ENCODE results near the gene MFSD6L.
A peak's percentile ranks its signal among the peaks of the same experiment; 100 is the strongest.

The MFSD6L gene

DNA sequence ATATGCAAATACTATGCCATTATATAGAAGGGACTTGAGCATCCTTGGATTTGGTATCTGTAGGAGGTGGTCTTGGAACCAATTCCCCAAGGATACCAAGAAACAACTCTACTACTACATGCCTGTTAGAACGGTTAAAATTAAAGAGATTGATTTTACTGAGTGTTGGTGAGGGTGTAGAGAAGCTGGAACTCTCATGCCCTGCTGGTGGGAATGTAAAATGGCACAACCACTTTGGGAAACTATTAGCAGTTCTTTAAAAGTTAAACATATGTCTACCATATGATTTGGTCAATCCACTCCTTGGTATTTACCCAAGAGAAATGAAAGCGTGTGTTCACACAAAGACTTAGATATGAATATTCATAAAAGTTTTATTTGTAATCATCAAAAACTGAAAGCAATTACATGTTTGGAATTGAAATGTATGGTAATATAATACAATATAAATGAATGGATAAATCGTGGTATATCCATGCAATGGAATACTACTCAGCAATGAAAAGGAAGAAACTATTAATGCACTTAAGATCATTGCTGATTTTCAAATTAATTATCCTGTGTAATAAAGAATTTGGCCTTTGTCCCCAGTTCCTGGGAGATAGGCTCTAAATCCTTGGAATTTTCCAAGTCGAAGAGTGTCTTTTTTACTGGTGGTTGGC is 7.8 kb downstream of the MFSD6L start:
- DNase-seq: no peak

DNA sequence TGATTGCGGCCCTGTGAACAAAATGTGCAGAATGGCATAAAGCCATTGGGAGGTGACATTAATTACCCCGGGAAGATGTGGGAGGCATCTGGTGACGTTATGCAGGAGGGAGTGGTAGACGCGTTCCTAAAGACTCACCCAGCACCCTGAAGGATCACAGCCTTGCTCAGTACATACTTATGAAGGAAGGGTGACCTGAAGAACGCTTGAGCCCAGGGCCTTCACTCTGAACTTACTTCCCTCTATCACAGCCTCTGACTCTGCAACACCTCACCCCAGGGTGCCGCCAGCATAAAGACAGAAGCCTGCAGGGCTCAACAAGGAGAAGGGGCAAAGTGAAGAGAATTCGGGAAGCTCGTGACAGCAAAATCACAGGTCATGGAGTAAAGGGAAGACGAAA is 9.4 kb downstream of the MFSD6L start:
- no peak for DNase-seq

DNA sequence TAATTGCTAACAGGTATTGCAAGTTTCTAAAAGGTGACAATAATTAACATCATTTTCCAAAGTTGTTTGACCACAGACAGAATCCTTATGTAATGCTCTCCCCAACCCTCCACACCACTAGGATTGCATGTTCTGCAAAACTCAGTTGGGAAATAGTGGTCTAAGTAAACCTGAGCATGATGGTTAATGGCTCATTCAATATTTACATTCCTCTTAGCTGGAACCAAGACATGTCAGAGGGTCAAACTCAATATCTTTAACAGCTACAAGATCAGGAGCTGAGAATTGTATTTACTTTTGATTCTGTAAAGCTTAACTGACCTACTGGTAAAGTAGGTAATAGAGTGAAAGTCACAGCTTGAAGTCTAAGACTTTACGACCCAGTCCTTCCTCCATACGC is 10.2 kb downstream of the MFSD6L start:
- no peak for DNase-seq

DNA sequence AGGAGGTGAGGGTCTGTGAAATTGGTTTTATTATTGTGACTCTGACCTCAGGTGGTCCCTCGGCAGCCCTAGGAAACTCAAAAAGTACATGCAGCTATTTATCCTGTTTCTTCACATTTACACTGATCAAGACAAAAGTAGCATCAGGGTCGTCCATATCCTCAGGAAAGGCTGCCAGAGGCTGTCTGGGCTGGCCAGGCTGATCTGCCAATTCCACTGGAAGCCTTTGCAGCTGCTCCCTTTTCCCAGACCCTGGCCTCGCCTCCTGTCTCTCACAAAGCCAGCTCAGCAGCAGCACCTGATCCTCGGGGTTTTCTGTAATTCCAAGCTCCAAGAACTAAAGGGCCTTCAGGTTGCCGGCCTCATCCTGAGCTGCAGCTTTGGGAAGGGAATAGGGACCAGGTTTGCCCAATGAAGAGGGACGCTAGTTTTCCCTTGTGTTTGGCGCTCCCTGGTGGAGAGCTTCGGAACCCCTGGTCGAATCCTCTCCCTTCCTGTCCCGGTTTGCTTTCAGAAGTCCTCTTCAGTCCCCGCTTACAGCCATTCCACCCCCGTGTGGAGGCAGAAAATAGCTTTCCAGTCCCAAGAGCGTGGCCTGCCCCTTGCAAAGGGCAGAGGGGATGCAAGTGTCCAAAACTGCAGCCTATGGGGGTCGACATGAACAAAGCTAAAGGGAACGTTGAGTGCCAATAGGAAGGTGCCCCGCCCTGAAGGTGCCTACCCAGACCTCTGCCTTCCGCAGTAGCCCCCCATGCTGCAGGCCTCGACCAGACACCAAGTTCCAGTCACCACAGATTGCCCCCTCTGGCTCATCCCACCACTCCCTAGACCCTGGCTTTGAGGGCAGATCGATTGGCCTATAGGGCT is 13.4 kb downstream of the MFSD6L start:
- DNase-seq: peak; percentile 58 to 76

DNA sequence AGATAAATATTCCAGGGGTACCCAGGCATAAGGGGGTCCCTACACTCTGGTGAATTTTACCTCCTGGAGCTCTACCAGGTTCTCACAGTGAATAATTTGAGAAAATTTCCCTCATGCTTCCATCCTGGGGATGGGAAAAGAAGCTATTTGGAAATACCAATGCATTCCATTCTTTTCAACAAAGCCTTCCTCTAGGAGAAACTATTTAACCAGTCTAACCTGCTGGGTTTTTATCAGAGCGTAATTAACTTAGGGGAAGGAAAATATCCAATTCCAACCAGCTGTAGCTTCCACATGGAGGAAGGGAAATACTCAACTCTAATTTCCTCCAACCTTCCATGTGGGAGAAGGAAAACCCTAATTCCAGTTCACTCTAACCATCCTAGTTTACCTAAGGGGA is 17.0 kb downstream of the MFSD6L start:
- no peak for DNase-seq

DNA sequence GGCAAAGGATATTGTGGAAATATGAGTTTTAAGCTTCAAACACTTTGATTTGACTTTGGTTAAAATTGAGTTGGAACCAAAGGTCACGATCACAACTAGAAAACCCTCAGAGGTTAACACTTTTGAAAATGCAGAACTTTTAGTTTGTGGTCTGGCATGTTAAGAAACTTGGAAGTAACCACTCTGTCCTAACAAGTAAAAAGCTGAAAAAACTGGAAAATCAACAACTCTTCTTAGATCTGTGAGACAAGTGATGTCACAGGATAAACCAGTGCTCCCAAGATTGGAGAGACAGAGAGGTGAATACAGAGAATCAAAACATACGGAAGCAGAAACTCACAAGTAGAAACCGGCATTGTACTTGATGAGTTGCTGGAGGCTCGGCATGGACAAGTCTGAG is 17.4 kb downstream of the MFSD6L start:
- no peak for DNase-seq

DNA sequence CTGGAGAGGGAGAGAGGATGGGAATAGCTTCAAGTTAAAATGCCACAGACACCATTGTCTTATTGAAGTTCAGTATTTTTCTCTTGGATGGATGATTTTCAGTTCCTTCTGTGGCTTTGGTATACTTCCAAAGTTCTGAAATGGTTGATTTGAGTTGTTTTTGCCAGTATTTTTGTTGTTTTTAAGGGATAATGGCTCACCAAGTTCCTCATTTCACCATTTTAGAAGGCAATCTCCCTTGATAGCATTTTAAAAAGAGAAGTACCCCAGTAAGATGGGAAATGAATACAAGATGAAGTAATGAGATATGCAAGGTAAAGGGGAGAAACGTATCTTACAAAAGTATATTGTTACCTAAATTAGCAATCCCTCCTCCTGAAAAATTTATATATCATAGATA is 22.3 kb downstream of the MFSD6L start:
- no peak for DNase-seq

DNA sequence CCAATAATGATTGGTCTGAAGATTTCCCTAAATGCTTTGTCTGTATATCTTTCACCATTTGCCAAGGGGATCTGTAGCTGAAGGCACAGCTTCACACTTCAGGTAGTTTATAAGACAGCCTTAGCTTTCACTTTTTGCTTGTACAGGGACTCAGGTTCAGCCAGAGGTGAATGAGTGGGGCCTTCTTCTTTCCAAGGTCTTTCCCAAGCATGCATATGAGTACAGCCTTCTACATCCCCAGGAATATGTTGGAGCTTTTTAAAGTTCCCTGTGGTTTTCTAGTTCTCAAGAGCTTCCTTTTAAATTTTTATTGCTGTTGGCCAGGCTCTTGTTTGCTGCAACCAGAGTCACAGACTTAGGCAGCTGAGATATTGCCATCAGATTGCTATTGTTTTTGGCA is 22.9 kb downstream of the MFSD6L start:
- DNase-seq: no peak

DNA sequence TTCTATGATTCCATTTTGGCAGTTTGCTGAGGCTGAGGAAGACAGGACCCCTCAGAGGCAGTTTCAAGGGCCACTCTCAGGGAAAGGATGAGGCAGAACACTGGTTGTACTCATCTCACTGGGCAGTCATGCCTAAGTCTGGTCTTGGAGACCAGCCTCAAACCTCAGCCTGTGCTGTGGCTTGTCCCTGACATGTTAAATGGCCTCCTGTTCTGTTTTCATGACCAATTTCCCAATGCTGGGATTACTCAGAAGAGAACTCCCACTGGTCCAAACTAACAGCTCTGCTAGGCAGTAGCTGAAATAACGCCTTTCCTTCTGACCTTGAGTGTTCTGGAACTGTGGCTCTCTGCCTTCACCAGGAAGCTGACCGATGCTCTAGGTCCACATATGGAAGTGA is 32.4 kb downstream of the MFSD6L start:
- DNase-seq: no peak

DNA sequence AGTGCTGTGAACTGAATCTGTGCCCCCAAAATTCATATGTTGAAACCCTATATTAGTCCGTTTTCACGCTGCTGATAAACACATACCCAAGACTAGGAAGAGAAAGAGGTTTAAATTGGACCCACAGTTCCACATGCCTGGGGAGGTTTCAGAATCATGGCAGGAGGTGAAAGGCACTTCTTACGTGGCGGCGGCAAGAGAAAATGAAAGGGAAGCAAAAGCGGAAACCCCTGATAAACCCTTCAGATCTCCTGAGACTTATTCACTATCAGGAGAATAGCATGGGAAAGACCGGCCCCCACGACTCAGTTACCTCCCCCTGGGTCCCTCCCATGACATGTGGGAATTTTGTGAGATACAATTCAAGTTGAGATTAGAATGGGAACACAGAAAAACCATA is 37.2 kb downstream of the MFSD6L start:
- no peak for DNase-seq

DNA sequence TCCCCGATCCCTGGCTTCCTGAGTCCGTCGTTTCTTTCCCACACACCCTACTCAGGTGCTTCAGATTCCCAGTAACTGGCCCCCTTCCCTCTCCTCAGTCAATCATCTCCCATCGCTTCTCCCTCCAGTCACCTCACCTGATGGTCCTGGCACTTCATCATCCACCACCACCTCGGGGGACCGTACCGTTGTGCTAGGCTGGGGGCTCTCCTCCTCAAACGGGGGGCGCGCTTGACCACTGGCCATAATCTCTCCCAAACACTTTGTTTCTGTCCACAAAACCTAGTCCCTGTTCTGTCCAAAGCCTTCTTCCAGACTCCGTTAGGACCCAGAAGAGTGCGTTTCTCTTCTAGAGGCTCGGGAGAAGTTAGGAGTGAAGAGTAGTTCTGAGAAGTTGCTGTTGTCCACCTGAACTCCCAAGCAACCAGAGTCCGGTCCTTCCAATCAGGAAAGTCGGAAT is 41.0 kb downstream of the MFSD6L start, which contains the start of gene SPDYE4:
Gene SPDYE4 (minus strand): TSS at position 410 of the 460 bp plus-strand sequence. CDS start 164 bp downstream, at position 246.
- DNase-seq: no peak

DNA sequence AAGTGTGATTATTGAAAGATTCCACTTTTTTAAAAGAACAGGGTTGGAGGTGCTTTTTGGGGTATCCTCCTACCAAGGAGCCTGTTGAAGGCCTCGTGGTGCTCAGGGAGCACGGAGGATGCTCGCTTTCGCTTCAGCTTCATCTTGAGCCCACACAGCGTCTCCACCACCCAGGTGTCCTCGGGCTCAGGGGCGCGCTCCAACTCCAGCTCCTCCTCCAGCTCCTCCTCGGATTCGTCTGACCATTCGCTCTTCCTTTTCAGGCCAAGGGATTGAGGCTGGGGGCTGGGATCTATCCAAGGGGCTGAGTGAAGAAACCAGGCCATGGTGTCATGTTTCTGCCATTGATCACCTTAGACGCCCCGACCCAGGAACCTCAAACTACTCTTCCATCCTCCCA is 42.0 kb downstream of the MFSD6L start:
- DNase-seq: no peak

DNA sequence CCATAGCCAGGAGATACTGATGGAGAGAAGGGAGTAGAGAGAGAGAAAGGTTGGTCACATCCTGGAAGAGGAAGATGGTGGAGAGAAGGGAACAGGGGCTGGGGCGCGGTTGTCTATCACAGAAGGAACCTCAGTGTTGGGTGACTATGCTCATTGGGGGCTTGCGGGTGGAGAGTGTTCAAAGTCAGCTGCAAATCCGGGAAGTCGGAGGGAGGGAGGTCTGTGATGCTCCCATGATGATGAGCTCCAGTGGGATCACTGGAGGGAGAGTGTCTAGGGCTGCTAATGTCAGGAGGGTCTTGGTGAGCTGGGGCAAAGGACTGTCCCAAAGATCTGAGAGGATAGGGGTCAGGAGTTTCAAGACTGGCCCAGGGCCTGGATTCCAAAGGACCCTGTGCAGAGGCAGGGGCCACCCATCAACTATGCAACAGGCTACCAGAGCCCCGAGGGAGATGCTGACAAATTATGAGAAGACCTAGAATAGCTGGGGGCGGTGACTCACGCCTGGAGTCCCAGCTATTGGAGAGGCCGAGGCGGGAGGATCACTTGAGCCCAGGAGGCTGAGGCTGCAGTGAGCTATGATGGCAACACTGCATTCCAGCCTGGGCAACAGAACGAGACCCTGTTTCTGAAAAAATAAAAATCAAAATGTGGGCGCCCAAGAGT is 43.4 kb downstream of the MFSD6L start:
- no peak for DNase-seq

DNA sequence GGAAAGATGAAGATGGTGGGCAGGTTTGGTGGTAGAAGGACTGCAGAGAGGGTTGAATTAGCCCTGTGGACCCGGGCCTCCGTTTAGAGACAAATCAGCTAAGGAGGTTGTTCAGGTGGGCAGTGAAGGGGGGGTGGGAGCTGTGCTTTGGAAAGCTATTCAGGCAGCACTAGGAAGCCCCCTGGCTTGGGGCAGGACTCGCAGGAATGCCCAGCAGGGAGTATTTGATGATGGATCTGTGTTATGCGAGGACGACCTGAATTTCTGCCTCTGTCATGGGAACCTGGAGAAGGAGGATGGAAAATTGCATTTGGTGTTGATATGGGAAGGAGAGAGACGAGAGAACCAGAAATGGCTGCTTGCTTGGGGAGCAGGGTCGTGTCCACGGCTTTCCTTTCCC is 44.3 kb downstream of the MFSD6L start:
- DNase-seq: no peak

DNA sequence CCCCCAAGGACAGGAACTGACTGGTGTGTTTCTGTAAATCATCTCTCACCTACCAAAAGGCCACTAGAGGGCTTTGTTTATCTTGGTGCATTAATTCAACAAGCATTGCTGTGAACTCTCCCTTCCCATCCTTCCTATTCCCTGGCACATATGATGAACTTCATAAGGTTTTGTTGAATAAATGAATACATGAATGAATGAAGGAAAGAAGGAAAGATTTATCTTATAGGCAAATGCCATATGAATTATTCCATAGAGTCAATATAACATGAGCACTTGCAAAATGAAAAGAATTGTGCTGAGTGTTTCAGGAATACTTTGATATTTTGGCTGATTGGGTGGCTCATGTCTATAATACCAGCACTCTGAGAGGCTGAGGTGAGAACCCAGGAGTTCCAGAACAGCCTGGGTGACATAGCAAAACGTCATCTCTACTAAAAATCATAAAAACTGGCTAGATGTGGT is 45.2 kb downstream of the MFSD6L start:
- peak; percentile 67 to 75 for DNase-seq

DNA sequence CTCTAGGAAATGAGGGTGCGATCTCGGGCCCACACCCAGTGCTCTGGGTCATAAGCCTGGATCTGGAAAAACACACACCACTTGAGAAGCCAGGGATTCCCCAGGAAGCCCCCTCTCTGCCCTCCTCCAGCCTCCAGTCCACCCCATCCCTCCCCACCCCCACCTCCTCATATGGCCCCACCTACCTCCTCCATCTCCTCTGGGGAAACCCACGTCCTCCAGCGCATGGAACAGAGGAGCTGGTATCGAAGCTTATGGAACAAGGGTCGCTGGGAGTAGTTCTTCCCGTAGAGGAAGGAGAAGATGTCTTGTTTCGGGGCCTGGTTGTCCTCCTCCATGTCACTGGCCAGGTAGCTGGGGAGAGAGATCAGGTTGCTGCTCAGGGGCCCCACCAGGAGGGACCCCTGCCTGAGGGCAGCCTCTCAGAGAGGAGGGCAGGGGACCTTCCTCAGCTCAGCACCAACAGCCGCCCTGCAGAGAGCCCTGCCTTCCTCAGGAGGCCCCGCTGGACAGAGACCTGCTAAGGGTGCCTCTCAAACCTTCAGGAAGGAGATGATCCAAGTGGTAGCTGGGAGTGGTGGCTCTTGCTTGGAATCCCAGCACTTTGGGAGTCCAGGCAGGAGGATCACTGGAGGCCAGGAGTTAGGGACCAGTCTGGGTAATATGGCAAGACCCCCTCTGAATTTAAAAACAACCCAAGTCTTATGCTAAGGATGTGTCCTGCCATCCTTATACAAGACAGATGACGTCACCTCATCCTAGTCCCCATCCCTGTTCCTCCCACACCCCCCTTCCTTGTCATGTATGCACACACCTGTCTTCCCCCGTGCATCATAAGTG is 45.8 kb downstream of the MFSD6L start:
- DNase-seq: no peak

DNA sequence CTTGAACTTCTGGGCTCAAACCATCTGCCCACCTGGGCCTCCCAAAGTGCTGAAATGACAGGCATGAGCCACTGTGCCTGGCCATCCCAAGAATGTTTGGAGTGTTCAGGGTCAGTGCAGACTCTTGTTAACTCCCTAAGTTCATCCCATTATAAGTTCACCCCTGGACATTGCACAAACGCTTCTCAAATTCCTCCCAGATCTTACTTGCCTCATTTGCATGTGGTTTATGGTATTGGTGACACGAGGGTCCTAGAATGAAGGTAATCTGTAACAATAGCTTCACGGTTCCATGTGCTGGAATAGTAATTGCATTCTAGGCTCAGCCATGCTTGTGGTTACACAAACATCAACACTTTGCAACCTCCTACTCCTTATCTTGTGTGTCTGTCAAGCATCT is 49.5 kb downstream of the MFSD6L start:
- DNase-seq: no peak

DNA sequence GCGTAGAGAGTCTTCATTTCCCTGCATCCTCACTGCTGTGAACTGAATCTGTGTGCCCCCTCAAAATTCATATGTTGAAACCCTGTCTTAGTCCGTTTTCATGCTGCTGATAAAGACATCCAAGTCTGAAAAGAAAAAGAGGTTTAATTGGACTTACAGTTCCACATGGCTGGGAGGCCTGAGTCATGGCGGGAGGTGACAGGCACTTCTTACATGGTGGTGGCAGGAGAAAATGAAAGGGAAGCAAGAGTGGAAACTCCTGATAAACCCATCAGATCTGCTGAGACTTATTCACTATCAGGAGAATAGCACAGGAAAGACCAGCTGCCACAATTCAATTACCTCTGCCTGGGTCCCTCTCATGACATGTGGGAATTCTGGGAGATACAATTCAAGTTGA is 51.4 kb downstream of the MFSD6L start:
- DNase-seq: no peak
